Muscle layer of duodenum (tissue), 2 donors: ENCODE data around the gene CD274.

Experiments used
- H3K27ac ChIP-seq: one replicate; pipeline ENCODE4 v1.7.0; 2013; ENCODE audit warnings: mild to moderate bottlenecking, low read length
- H3K27me3 ChIP-seq: one replicate; pipeline ENCODE4 v1.7.0; 2013; ENCODE audit warnings: low read depth, mild to moderate bottlenecking, control low read depth, low read length
- H3K36me3 ChIP-seq, 2 donors: one replicate each; pipeline ENCODE4 v1.7.0; 2013; ENCODE audit warnings: low read length in 2 of 2, control low read depth in 1 of 2, mild to moderate bottlenecking in 1 of 2; ENCODE audit not compliant: insufficient read depth in 2 of 2, control insufficient read depth in 1 of 2
- H3K4me1 ChIP-seq, 2 donors: one replicate each; pipeline ENCODE4 v1.7.0; 2013; ENCODE audit warnings: low read length in 2 of 2, mild to moderate bottlenecking in 2 of 2, control low read depth in 1 of 2, moderate library complexity in 1 of 2; ENCODE audit not compliant: insufficient read depth in 2 of 2, control insufficient read depth in 1 of 2
- H3K4me3 ChIP-seq, 2 donors: one replicate each; pipeline ENCODE4 v1.7.0; 2013; ENCODE audit warnings: low read length in 2 of 2, low read depth in 1 of 2, mild to moderate bottlenecking in 1 of 2
- H3K9me3 ChIP-seq, 2 donors: one replicate each; pipeline ENCODE4 v1.7.0; 2013; ENCODE audit warnings: low read length in 2 of 2, control low read depth in 1 of 2, mild to moderate bottlenecking in 1 of 2; ENCODE audit not compliant: control insufficient read depth in 1 of 2
- donor health status: healthy.

Gene CD274

DNA sequence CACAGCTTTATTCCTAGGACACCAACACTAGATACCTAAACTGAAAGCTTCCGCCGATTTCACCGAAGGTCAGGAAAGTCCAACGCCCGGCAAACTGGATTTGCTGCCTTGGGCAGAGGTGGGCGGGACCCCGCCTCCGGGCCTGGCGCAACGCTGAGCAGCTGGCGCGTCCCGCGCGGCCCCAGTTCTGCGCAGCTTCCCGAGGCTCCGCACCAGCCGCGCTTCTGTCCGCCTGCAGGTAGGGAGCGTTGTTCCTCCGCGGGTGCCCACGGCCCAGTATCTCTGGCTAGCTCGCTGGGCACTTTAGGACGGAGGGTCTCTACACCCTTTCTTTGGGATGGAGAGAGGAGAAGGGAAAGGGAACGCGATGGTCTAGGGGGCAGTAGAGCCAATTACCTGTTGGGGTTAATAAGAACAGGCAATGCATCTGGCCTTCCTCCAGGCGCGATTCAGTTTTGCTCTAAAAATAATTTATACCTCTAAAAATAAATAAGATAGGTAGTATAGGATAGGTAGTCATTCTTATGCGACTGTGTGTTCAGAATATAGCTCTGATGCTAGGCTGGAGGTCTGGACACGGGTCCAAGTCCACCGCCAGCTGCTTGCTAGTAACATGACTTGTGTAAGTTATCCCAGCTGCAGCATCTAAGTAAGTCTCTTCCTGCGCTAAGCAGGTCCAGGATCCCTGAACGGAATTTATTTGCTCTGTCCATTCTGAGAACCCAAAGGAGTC is at the start of gene CD274:
Gene CD274 (plus strand): TSS at position 184 of the 733 bp plus-strand sequence. CDS start 5,572 bp downstream, outside the sequence.
- no peaks in the 10 kb centered on the region for H3K27me3 ChIP-seq
- H3K4me1 ChIP-seq = peaks cover 7 to 14% of the 10 kb centered on the region in 2 donors
- no peaks in the 10 kb centered on the region for H3K36me3 ChIP-seq

GRCh38 chr9:5402217-5402616 is 48.1 kb upstream of the CD274 start:
- H3K27ac ChIP-seq = no peak overlapping the region
- no peaks in the 10 kb centered on the region for H3K36me3 ChIP-seq
- H3K4me3 ChIP-seq = no peak overlapping the region
- no peaks in the 10 kb centered on the region for H3K9me3 ChIP-seq
- no peaks in the 10 kb centered on the region for H3K27me3 ChIP-seq
- H3K4me1 ChIP-seq = no peaks in the 10 kb centered on the region

More for the DNA sequence above, at the start of gene CD274:
- H3K27ac ChIP-seq = peak within 1 kb of the TSS; percentile 97
- H3K4me3 ChIP-seq = peak within 1 kb of the TSS; percentile 80 to 84
- no peaks in the 10 kb centered on the region for H3K9me3 ChIP-seq

DNA sequence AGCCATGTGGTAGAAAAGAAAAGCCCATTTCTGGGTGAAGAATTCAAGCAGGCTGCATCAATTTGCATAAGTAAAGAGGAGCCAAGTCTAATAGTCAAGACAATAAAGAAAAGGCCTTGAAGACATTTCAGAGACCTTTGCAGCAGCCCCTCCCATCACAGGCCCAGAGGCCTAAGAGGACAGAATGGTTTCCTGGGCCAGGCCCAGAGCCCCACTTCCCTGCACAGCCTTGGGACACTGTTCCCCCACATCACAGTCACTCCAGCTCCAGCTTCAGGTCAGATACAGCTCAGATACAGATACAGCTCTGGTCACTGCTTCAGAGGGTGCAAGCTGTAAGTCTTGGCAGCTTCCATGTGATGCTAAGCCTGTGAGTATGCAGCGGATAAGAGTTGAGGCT is 41.7 kb upstream of the CD274 start:
- Histone ChIP-seq H3K27me3 (no peaks in the 10 kb centered on the region), H3K36me3 (peaks cover 0 to 14% of the 10 kb centered on the region in 2 donors), H3K4me1 (no peaks in the 10 kb centered on the region), H3K27ac (no peak overlapping the region), H3K4me3 (peak overlapping the region in 1 of 2 donors; percentile 39), H3K9me3 (peaks cover 0 to 18% of the 10 kb centered on the region in 2 donors)

- Histone ChIP-seq H3K4me1 (no peaks in the 10 kb centered on the region), H3K27me3 (no peaks in the 10 kb centered on the region), H3K9me3 (no peaks in the 10 kb centered on the region), H3K27ac (no peak overlapping the region), H3K36me3 (peaks cover 0 to 18% of the 10 kb centered on the region in 2 donors), H3K4me3 (no peak overlapping the region)
Measured at GRCh38 chr9:5416953-5417352, 33.4 kb upstream of the CD274 start.

DNA sequence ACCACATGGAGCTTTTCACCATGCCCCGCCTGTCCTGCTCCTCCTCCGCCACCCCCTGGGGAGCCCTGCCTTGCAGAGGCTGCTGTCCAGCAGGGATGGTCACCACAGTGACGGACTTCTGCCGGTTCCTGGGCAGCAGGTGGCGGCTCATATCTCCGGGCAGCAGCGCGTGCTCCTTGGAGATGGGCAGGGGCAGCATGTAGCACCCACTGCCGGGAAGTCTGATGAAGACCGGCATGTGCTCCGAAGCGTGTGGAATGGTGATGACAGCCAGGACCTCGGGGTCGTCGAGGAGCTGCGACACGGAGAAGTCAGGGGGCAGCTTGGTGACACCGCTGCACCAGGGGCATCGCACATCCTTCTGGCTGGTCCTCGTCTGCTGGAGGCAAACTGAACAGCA is 31.9 kb upstream of the CD274 start:
- no peak overlapping the region for H3K4me3 ChIP-seq

DNA sequence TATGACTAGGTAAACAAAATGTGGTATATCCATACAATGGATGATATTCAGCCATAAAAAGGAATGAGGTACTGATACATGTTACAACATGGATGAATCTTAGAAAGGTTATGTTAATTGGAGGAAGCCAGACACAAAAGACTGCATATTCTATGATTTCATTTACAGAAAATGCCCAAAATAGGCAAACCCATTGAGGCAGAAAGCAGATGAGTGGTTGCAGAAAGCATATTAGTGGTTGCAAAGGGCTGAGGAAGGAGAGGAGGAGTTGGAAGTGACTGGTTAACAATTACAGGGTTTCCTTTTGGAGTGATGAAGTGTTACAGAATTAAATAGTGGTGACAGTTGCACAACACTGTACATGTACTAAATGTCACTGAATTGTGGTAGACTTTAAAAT is 30.4 kb upstream of the CD274 start:
- H3K4me3 ChIP-seq = no peak overlapping the region
- H3K36me3 ChIP-seq = peaks cover 0 to 18% of the 10 kb centered on the region in 2 donors
- H3K27ac ChIP-seq = no peak overlapping the region
- no peaks in the 10 kb centered on the region for H3K4me1 ChIP-seq
- H3K27me3 ChIP-seq = no peaks in the 10 kb centered on the region
- no peaks in the 10 kb centered on the region for H3K9me3 ChIP-seq

More for the DNA sequence above, 31.9 kb upstream of the CD274 start:
- Histone ChIP-seq H3K27ac (no peak overlapping the region), H3K9me3 (no peaks in the 10 kb centered on the region), H3K4me1 (no peaks in the 10 kb centered on the region), H3K36me3 (peaks cover 0 to 18% of the 10 kb centered on the region in 2 donors), H3K27me3 (no peaks in the 10 kb centered on the region)

GRCh38 chr9:5421163-5421562 is 29.2 kb upstream of the CD274 start:
- Histone ChIP-seq H3K36me3 (peaks cover 0 to 18% of the 10 kb centered on the region in 2 donors), H3K9me3 (no peaks in the 10 kb centered on the region), H3K4me1 (no peaks in the 10 kb centered on the region), H3K4me3 (no peak overlapping the region), H3K27me3 (no peaks in the 10 kb centered on the region), H3K27ac (no peak overlapping the region)

DNA sequence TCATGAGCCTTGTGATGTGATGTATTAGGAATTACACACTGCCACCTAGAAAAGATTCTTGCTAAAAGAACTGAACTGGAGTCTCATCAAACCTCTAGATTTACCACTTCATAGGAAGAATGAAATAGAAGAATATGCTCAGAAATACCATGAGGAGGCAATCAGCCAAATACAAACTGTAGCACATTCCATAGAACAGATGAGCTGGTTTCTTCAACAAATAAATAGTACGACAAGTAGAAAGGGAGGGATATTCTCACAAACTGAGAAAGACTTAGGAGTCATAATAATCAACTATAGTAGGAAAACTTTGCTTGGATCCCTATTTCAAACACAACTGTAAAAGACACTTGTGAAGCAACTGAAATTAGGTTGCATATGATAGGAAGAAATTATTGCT is 28.1 kb upstream of the CD274 start:
- peaks cover 0 to 18% of the 10 kb centered on the region in 2 donors for H3K36me3 ChIP-seq
- H3K27ac ChIP-seq = no peak overlapping the region
- no peaks in the 10 kb centered on the region for H3K27me3 ChIP-seq
- no peak overlapping the region for H3K4me3 ChIP-seq
- H3K9me3 ChIP-seq = no peaks in the 10 kb centered on the region
- H3K4me1 ChIP-seq = no peaks in the 10 kb centered on the region

- Histone ChIP-seq H3K9me3 (no peaks in the 10 kb centered on the region), H3K36me3 (peaks cover under 1 to 17% of the 10 kb centered on the region in 2 donors), H3K4me1 (no peaks in the 10 kb centered on the region), H3K27ac (no peak overlapping the region), H3K4me3 (no peak overlapping the region), H3K27me3 (no peaks in the 10 kb centered on the region)
Measured at GRCh38 chr9:5425006-5425628, 25.2 kb upstream of the CD274 start.

DNA sequence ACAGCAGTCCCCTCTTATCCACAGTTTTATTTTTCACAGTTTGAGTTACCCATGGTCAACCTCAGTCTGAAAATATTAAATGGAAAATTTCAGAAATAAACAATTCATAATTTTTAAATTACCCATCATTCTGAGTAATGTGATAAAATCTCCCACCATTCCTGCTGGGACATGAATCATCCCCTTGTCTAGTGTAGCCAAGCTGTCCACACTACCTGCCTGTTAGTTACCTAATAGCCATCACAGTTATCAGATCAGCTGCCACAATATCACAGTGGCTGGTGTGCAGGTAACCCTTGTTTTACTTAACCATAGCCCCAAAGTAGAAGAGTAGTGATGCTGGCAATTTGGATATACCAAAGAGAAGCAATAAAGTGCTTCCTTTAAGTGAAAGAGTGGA is 23.3 kb upstream of the CD274 start:
- H3K27ac ChIP-seq = no peak overlapping the region
- H3K36me3 ChIP-seq = peaks cover 15 to 23% of the 10 kb centered on the region in 2 donors
- H3K27me3 ChIP-seq = no peaks in the 10 kb centered on the region
- no peak overlapping the region for H3K4me3 ChIP-seq
- H3K9me3 ChIP-seq = no peaks in the 10 kb centered on the region
- no peaks in the 10 kb centered on the region for H3K4me1 ChIP-seq

GRCh38 chr9:5428172-5428571 is 22.2 kb upstream of the CD274 start:
- Histone ChIP-seq H3K4me3 (no peak overlapping the region), H3K4me1 (no peaks in the 10 kb centered on the region), H3K9me3 (no peaks in the 10 kb centered on the region), H3K27me3 (no peaks in the 10 kb centered on the region), H3K27ac (no peak overlapping the region), H3K36me3 (peaks cover 15 to 23% of the 10 kb centered on the region in 2 donors)
